Inflammatory macrophage treated with lipopolysaccharide for 4 hours (primary cell): ENCODE measurements around the gene OR10H5.
"Not testable (repeated sequence)": the region's sequence is repeated elsewhere in the genome, so short reads cannot be mapped to it uniquely, and the experiment has no call there.

ENCODE experiments used
- DNase-seq: peaks from one replicate; pipeline ENCODE4 v3.0.0-alpha.2; 2020

OR10H5 gene

DNA sequence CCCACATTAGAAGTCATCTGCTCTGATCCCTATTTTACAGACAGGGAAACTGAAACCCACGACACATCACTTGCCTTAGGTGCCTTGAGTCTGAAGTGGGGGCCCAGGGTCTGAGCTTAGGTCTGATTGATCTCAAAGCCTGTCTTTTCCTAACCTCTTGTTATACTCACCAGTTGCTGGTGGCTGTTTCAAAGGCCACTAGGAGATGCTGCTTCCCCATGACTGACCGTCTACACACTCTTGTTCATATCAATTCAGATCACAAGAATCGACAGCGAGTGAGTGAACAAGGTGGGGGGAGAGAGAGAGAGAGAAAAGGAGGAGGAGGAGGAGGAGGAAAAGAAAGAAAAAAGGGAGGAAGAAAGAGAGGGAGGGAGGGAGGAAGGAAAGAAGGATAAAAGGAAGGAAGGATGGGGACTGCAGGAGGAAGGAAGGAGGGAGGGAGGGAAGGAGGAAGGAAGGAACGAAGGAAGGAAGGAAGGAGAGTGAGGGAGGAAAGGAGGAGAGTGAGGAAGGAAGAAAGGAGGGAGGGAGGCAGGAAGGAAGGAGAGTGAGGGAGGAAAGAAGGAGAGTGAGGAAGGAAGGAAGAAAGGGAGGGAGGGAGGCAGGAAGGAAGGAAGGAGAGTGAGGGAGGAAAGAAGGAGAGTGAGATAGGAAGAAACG lies 24.7 kb downstream of the OR10H5 start:
- DNase-seq, result no peak

DNA sequence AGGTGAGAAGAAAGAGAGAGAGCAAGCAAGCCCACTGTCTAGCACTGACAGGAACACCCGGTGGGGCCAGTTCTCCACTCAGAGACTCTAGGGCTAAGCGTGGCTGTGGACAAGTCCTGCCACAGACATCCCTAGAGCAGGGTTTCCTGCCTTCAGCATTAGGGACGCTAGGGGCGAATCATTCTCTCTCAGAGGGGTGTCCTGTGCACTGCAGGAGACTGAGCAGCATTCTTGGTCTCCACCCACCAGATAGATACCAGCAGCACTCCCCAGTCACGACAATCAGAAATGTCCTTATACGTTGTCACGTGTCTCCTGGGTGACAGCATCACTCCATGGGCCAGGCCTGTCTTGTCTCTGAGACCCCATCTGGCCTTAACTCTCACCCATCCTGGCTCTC lies 26.5 kb downstream of the OR10H5 start:
- no peak for DNase-seq

DNA sequence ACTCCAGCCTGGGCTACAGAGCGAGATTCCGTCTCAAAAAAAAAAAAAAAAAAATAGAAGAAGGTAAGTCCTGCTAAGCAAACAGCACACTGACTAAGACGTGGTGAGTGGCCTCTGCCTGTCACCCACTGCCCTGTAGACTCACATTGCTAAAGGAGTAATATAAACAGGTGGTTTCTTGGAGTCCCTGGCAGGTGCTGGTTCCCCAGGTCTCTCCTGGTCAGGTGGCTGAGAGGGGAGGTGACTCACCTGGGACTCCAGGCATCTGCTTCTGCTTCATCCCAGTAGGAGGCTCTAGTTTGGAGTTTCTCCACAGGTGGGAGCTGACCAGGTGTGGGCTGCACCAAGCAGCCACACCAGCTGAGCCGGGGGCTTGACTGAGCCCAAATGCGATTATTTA lies 27.8 kb downstream of the OR10H5 start, which contains the start of gene OR10H1:
OR10H1 (minus strand) TSS at position 359 of the 400 bp plus-strand sequence. CDS start 7,627 bp downstream, outside the sequence.
- DNase-seq, result no peak

DNA sequence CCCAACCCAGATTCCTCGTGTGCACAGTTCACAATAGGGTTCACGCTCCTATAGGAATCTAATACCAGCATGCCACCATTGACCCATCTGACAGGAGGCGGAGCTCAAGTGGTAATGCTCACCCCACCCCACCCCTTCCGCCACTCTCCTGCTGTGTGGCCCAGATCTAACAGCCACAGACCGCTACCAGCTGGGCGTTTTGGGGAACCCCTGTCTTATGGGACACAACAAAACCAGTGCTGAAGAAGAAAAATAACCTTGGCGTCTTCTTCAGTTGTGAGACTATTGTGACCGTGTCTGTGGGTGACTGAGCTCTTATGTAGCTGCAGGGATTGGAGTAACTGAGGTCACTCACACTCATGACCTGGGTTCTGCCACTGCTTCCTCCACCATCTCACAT lies 33.2 kb downstream of the OR10H5 start:
- DNase-seq, result no peak

DNA sequence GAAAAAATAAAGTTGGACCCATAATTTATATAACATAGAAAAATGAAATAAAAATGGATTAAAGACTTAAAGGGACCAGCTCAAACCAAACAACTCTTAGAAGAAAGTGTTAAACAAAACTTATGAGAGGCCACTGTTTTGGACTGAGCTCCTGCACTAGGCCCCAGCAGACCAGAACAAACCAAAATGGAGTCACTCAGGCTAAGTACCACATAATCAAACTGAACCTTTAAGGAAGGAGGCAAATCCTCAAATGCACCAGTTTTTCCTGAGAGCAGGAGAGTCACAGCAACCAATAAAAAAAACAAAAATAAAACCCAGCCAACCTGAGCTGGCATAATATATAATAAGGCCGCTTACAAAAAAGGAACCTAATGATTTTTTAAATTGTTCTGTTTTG lies 38.3 kb downstream of the OR10H5 start:
- DNase-seq, result no peak

DNA sequence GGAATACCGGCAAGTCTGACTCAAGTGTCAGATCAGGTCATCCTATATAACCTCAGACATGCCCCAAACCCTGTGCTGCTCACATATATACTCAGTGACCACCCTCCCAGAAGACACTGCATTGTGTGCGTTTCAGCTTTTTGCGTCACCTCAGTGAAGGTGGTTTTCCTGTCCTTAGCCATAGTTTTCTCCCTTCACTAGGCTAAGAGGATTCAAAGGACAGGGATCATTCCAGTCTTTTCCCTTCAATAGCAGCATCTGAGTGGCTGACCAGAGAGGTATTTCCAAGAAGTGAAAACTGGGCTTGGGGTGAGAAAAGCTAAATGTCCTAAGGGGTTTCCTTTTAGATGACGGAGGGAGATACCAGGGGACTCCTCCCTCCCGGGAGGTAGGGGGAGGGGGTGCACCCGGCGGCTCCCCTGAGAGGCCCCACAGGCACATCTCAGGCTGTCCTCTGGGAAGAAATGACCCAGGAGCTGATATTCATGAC lies 40.7 kb downstream of the OR10H5 start:
- no peak for DNase-seq

DNA sequence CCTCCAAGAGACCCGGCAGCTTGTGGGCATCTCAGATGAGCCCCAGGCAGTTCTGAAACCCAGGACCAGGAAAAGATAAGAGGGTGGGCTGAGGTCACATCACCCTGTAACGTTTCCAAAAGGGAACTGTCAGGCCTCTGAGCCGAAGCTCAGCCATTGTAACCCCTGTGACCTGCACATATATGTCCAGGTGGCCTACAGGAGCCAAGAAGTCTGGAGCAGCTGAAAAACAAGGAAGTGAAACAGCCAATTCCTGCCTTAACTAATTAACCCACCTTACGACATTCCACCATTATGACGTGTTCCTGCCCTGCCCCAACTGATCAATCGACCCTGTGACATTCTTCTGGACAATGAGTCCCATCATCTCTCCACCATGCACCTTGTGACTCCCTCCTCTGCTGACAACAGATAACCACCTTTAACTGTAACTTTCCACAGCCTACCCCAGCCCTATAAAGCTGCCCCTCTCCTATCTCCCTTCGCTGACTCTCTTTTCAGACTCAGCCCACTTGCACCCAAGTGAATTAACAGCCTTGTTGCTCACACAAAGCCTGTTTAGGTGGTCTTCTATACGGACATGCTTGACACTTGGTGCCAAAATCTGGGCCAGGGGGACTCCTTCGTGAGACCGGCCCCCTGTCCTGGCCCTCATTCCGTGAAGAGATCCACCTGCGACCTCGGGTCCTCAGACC lies 41.3 kb downstream of the OR10H5 start:
- not testable (repeated sequence) for DNase-seq

DNA sequence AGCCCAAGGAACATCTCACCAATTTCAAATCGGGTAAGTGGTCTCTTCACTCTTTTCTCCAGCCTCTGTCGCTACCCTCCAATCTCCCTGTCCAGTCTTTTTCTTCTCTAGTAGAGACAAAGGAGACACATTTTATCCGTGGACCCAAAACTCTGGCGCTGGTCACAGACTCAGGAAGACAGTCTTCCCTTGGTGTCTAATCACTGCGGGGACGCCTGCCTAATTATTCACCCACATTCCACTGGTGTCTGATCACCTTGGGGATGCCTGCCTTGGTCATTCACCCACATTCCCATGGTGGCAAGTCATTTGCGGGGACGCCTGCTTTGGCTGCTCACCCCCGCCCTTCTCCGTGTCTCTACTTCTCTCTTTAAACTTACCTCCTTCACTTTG lies 41.8 kb downstream of the OR10H5 start:
- DNase-seq, result no peak

DNA sequence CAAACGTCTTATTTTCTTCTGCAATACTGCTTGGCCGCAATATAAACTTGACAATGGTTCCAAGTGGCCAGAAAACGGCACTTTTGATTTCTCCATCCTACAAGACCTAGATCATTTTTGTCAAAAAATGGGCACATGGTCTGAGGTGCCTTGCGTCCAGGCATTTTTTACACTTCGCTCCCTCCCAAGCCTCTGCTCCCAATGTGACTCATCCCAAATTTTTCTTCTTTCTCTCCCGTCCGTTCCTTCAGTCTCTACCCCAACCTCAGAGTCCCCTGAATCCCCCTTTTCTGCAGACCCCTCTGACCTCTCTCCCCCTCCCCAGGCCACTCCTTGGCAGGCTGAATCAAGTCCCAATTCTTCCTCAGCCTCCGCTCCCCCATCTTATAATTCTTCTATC lies 42.3 kb downstream of the OR10H5 start:
- no peak for DNase-seq

DNA sequence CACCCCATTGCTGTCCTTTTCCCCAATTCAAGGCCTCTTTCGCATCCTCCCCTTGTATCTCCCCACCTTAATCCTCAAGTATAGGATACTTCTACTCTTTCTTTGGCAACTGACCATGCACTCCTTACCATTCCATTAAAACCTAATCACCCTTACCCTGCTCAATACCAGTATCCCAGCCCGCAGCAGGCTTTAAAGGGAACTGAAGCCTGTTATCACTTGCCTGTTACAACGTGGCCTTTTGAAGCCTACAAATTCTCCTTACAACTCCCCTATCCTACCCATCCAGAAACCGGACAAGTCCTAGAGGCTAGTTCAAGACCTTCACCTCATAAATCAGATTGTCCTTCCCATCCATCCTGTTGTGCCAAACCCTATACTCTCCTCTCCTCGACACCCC lies 44.2 kb downstream of the OR10H5 start:
- DNase-seq, result no peak

DNA sequence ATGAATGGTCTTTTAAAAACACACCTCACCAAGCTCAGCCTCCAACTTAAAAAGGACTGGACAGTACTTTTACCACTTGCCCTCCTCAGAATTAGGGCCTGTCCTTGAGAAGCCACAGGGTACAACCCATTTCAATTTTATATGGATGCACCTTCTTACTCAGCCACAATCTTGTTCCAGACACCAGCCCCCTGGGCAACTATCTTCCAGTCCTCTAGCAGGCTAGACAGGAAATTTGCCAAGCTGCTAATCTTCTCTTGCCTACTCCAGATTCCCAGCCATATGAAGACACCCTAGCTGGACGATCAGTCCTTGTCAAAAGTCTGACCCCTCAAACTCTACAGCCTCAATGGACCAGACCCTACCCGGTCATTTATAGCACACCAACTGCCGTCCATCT lies 46.8 kb downstream of the OR10H5 start:
- DNase-seq, result not testable (repeated sequence)

DNA sequence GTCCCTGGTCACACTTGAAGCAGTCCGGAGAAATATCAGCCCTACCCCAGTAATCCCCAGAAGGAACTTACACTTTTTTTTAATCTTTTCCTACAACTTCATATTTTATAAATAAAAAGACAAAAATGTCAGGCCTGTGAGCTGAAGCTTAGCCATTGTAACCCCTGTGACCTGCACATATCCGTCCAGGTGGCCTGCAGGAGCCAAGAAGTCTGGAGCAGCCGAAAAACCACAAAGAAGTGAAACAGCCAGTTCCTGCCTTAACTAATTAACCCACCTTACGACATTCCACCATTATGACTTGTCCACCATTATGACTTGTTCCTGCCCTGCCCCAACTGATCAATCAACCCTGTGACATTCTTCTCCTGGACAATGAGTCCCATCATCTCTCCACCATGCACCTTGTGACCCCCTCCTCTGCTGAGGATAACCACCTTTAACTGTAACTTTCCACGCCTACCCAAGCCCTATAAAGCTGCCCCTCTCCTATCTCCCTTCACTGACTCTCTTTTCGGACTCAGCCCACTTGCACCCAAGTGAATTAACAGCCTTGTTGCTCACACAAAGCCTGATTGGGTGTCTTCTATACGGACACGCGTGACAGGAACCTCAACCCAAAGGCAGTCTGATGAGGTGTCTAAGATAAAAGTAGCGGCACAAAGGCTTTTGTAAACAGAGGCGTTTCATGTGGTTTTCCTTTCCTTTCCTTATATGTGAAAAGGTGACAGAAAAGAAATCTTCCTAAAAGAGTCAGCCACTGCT lies 48.3 kb downstream of the OR10H5 start:
- peak; percentile 7 for DNase-seq

DNA sequence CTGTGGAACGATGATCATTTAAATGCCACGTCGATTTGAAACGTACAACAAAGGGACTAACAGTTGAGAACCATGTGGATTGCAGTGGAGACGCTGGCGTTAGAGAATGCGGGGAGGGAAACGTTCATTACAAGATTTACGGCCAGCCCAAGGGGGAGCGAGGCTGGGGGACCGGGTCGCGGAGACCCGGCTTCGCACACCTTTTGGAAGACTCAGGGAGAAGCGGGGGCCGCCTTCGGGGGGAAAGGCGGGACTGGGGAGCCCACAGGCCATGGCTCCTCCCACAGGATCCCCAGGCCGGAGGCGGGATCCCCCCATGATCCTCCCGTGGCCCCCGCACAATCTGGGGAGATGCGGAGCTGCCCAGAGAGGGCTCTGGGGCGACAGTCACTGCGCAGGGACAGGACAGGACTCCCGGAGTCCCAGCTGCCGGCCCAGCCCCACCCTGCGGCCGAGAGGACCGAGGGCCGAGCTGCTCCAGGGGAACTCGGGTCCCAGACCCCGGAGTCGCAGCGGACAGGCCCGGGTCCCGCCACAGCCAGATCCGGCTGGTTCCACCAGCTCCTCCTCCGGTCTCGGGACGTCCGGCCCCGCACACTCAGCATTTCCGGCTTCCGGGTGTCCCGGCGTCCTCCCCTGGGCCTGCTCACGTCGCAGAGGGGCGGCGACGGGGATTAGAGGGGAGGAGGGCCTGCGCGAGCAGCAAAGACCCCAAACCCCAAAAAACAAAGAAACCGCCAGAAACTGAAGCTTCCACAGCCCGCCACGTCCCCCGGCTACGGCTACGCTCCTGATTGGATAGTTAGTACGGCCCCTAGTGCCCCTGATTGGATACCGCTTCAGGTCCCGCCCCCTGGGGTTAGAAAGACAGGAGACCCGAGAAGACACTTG lies 49.1 kb downstream of the OR10H5 start:
- DNase-seq, result peak; percentile 97

DNA sequence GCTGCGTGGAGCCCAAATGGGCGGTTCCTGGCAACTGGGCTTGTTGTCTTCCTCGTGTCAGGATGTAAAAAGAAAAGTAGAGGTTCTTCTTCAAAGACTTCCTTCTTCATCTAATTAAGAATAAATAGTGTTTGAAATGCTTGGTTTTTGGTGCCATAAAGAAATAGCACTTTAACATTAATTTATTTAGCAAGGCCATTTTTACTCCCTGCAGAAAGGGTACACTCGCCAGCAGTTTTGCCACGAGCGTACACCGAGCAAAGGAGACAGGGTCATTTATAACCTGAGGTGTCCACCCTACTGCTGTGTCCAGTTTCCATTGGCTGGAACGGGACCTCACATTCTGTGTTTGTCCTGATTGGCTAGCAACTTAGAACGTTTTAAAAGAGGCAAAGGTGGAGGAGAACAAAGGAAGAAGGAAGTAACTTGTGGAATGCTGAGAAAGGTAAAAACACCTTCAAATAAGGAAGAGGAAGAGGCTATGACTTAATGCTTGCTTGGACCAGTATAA lies 49.8 kb downstream of the OR10H5 start:
- no peak for DNase-seq

DNA sequence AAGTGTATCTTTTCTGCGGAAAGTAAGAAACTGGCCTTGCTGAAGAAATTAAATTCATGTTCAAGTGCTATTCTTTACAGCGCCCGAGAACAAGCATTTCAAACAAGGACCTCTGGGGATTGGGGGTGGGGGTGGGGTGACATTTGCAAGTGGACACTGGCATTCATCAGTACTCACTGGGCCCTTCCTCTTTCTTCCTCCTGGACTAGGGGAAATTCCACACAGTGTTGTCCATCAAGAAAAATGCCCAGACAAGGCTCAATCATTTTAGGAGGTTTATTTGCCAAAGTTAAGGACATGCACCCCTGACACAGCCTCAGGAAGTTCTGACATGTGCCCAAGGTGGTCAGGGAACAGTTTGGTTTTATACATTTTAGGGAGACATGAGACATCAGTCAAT lies 50.9 kb downstream of the OR10H5 start:
- peak; percentile 7 for DNase-seq

DNA sequence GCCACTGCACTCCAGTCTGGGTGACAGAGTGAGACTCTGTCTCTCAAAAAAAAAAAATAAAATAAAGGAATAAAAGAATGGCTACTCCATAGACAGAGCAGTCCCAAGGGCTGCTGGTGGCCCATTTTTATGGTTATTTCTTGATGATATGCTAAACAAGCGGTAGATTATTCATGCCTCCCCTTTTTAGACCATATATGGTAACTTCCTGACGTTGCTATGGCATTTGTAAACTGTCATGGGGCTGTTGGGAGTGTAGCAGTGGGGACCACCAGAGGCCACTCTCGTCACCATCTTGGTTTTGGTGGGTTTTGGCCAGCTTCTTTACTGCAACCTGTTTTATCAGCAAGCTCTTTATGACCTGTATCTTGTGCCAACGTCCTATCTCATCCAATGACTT lies 52.4 kb downstream of the OR10H5 start:
- not testable (repeated sequence) for DNase-seq

DNA sequence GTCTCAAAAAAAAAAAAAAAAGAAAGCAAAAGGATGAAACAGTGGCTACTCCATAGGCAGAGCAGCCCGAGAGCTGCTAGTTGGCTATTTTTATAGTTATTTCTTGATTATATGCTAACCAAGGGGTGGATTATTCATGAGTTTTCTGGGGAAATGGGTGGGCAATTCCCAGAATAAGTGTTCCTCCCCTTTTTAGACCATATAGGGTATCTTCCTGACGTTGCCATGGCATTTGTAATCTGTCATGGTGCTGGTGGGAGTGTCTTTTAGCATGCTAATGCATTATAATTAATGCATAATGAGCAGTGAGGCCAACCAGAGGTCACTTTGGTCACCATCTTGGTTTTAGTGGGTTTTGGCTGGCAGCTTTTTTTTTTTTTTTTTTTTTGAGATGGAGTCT lies 53.4 kb downstream of the OR10H5 start:
- no peak for DNase-seq

DNA sequence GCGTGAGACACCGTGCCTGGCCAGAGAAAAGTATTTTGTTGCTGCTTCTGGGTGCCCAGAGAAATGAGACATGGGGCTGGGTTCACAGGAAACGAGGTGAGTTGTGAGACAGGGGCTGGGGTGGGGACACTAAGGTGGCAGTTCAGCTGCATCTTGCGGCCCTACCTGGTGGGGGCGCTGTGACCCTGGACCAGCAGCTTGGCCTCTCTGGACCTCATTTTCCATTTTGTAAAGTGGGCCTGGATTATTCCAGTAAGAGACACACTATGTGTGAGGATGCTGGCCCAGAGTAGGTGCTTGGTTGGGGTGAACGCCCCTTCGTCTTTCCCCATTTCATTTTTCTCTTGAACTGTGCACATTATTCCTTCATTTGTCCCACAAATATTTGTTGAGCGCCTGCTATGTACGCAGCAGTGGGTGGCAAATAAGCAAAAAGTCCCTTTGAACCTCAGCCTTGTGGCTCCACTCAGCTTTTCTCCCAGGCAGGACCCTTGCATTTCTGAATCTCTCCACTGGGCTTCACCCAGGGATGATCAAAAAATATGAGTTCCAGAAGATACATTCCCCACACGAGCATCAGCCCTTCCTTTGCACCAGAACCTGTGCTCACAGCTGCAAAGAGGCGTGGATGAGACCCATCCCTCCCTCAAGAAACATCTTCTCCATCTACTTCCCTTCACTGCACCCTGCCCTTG lies 54.6 kb downstream of the OR10H5 start:
- DNase-seq, result no peak

DNA sequence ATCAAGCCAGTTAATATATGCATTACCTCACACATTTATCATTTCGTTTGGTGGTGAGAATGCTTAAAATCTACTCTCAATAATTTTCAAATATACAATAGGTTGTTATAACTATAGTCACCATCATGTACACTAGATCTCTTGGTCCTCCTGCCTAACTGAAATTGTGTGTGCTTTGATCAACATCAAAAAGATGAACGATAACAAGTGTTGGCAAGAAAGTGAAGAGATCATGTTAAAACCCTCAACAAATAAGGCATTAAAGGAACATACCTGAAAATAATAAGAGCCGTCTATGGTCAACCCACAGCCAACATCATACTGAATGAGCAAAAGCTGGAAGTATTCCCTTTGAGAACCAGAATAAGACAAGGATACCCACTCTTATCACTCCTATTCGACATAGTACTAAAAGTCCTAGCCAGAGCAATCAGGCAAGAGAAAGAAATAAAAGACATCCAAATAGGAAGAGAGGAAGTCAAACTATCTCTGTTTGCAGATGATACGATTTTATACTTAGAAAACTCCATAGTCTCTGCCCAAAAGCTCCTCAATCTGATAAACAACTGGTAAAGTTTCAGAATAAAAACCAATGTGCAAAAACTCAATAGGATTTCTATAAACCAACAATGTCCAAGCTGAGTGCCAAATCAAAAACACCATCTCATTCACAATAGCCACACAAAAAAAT lies 55.9 kb downstream of the OR10H5 start:
- DNase-seq, result no peak

DNA sequence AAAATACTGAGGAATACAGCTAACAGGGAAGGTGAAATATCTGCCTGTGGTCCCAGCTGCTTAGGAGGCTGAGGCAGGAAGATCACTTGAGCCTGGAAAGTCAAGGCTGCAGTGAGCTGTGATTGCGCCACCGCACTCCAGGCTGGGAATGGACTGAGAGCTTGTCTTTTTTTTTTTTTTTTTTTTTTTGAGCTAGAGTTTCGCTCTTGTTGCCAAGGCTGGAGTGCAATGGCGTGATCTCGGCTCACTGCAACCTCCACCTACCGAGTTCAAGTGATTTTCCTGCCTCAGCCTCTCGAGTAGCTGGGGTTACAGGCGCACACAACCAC lies 56.4 kb downstream of the OR10H5 start:
- DNase-seq, result not testable (repeated sequence)

DNA sequence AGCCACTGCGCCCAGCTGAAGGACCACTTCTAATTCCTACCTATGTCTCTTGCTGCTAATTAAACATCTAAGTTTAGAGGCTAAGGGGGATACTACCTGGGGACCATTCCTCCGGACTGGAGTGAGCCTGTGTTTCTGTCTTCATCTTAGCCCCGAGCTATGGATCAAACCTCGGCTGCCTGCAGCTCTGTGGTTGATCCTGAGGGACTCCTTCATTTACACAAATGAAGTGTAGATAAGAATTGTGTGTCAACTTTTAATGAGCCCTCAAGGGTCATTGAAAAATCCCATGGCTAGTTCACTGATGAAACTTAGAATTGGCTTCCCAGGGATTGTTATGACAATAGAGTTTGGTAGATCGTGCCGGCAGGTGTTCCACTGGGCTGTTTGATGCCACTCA lies 59.5 kb downstream of the OR10H5 start:
- DNase-seq, result no peak
